Lung microvascular endothelial cell (primary cell): ENCODE results near the gene TTC32. TPM values are rescaled to one million over a fixed set of nuclear protein-coding genes. Genes with fewer than 3 reads are reported as not detected.

Experiments
- DNase-seq, 2 donors: peaks; one replicate each; pipeline versions ENCODE4 v3.0.0 to v3.0.0-alpha.2; 2010; ENCODE audit warnings: low read depth in 2 of 2
- total RNA-seq: library from RNA; depleted of rRNA; stranded (reverse); fragments of >200 nt; gene quantifications from 2 replicates; pipeline ENCODE4 v1.2.1, GENCODE V29; 2014

The TTC32 gene
- total RNA-seq, 1 donor from 2014 or later = 8.3 TPM

DNA sequence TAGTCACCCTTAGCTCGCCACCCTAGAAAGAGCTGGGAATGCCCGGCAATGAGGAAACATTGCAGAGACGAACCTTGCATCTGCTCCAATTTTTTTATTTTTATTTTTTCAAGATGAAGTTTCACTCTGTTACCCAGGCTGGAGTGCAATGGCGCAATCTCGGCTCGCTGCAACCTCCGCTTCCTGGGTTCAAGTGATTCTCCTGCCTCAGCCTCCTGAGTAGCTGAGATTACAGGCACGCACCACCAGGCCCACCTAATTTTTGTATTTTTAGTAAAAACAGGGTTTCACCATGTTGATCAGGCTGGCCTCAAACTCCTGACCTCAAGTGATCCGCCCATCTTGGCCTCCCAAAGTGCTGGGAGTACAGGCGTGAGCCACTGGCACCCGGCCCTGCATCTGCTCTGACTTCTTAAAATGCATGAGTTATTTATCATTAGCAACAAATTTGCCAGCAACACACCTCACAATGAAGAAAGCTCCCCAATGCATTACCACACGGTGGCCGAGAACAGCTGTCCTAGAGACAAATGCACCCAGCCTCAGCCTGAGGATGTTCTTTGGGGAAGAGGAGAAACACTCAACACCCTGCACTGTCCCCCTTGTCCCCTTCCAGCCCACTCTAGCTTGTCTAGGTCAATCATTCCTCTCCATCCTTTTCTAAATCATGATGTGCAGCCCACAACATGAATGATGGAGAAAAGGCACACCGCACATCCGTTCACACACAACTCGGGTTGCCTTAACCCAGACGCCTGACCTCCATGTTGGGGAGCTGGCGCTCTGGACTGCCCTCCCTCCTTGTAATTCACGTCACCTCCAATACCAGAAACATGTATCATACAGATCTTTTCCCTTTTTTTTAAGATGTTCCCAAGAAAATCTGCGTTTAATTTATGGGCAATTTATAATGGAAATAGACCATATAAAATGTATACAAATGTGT is 46.9 kb downstream of the TTC32 start:
- DNase-seq = no peak

GRCh38 chr2:19851116-19851695 is 50.6 kb downstream of the TTC32 start:
- no peak for DNase-seq

DNA sequence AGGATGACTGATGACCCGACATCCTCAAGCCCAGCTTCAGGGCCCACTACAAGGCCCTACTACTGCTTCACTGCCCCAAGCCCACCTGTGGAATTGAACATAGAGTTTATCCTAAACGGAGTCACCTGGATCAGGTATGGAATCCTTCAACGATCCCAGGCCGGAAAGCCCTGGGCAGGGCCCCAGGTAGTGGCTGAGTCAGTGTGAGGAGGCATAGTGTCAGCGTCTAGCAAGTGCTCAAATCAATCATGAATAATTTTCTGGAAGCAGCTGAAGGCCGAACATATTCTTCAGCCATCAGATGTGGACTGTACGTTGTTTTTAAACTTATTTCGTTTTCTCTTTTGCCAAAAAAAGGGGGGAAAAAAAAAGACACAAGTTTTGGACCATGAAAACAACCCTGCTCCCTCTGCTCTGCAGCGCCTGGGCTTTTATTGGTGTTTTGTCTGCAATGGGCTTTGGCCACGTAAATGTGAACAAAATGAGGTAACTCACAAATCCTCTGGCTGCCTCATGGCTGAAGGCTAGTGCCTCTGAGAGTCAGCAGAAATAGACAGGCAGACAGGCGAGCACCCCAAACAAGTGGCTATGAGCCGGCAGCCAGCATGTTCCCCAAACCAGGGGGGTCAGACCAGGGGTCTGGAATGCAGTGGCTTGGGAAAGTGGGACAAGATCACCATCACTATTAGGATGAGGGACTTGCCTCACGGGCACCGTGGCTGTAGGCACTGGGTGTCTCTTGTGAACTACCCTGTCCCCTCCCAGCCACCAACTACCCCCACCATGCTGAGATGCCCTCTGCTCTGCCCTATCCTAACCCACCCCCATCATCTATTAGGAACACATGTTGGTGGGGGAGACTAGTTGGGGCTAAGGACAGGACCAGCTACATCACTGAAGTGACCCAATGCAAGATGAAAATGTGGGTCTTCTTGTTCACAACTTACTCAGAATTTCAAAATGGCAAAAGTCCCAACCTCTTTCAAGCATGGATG is 51.4 kb downstream of the TTC32 start:
- DNase-seq = no peak

DNA sequence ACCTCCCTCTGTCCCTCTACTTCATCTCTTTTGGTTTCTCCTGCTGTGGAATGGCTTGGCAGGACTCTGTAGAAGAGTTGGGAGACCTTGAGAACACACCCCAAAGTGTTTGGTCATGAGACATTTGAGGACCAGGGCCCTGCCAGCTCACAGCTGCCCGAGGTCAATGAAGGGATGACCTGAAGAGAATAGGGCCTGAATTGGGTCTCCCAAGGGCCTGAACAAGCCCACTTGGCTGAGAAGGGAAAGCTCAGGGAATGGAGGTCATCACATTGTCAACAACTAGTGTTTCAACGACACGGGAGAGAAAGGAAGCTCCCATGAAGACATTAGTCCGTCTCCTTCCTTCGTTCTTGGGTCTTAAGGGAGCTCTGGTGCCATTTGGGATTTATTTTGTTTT is 52.8 kb downstream of the TTC32 start:
- DNase-seq = no peak

- no peak for DNase-seq
These were observed 53.6 kb downstream of the TTC32 start for GRCh38 chr2:19848029-19848750.

DNA sequence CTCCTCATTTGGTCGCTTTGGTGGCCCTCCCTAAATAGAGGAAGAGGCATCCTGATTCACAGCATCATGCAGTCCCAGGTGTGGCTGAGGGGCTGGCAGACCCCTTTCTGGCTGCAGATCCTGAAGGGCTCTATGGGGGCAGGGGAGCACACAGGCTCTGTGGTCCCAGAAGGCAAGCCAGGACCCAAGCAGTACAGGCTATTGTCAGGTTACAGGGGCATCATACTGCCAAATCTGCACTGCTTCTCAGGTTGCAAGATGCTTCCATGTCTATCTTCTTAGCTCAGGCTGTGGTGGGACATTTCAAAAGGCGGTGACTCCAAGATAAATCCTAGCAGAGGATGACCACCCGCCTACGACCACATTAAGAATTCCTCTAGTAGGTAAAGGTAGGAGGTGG is 54.3 kb downstream of the TTC32 start:
- DNase-seq = no peak

Other genes with a start within 250 kb of the TTC32 start
- gene WDR35, start 88.1 kb upstream of the TTC32 start, total RNA-seq = 5.2 and 5.8 TPM in 2 replicates
- 0.20 and 0.87 TPM in 2 replicates for gene MATN3, start 110.7 kb upstream of the TTC32 start, total RNA-seq
- gene LAPTM4A, start 149.6 kb upstream of the TTC32 start, total RNA-seq = 104 and 126 TPM in 2 replicates